Immature natural killer cell (primary cell): Measurements from ENCODE around the gene GLI3. TPM values are rescaled to one million over a fixed set of nuclear protein-coding genes. Genes with fewer than 3 reads are reported as not detected.
A peak's percentile ranks its signal among the peaks of the same experiment; 100 is the strongest.

Experiments used
- DNase-seq, 3 donors: peaks; one replicate each; pipeline ENCODE4 v3.0.0; 2022; ENCODE audit warnings: mixed read lengths in 1 of 3
- H3K27ac Mint-ChIP-seq, 6 donors: one replicate each; pipeline ENCODE4 v1.8.0; 2020; ENCODE audit warnings: mixed read lengths in 6 of 6, mild to moderate bottlenecking in 5 of 6, inconsistent platforms in 4 of 6, moderate library complexity in 3 of 6
- H3K27me3 Mint-ChIP-seq, 3 donors: one replicate each; pipeline ENCODE4 v1.8.0; 2020 to 2021; ENCODE audit warnings: low read depth in 3 of 3, mild to moderate bottlenecking in 3 of 3, mixed read lengths in 3 of 3, moderate library complexity in 3 of 3, inconsistent platforms in 1 of 3
- H3K36me3 Mint-ChIP-seq, 3 donors: one replicate each; pipeline ENCODE4 v1.8.0; 2020; ENCODE audit warnings: mixed read lengths in 3 of 3, inconsistent platforms in 2 of 3, mild to moderate bottlenecking in 2 of 3
- H3K4me1 Mint-ChIP-seq, 2 donors: one replicate each; pipeline ENCODE4 v1.8.0; 2020; ENCODE audit warnings: inconsistent platforms in 2 of 2, mild to moderate bottlenecking in 2 of 2, mixed read lengths in 2 of 2, moderate library complexity in 1 of 2
- H3K4me3 Mint-ChIP-seq, 5 donors: one replicate each; pipeline ENCODE4 v1.8.0; 2020; ENCODE audit warnings: mild to moderate bottlenecking in 5 of 5, mixed read lengths in 5 of 5, inconsistent platforms in 3 of 5, moderate library complexity in 3 of 5
- H3K9me3 Mint-ChIP-seq, 6 donors: one replicate each; pipeline ENCODE4 v1.8.0; 2020; ENCODE audit warnings: mild to moderate bottlenecking in 6 of 6, mixed read lengths in 6 of 6, inconsistent platforms in 4 of 6, moderate library complexity in 3 of 6
- polyA plus RNA-seq, 3 donors: library from polyadenylated mRNA; unstranded; fragments of 300-500 nt; fragmentation: Illumina TruSeq; gene quantifications; one replicate each; pipeline ENCODE4 v1.2.3, GENCODE V29; 2021

Gene GLI3
- polyA plus RNA-seq, 3 donors from 2014 or later = 0.63 to 1.6 TPM; not detected in 1

DNA sequence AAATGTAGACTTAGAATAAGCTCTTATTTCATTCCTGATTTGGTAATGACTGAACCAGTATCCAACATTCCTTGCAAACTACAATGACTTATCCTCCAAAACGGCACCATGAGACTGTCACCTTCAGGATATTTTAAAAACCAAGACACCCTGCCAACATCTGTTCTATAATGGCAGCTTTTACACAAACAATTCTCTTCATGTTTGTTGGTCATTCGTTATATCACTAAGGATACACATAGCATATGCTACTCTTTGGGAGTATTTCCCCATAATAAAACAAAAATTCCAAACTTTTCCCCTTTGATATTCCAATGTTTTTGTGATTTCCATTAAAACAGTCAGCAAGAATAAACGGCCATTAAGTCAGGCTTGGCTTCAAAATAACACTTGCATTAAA lies 215.4 kb downstream of the GLI3 start:
- no peak overlapping the region for H3K4me3 Mint-ChIP-seq
- no peaks in the 10 kb centered on the region for H3K9me3 Mint-ChIP-seq
- no peak overlapping the region for H3K27ac Mint-ChIP-seq

DNA sequence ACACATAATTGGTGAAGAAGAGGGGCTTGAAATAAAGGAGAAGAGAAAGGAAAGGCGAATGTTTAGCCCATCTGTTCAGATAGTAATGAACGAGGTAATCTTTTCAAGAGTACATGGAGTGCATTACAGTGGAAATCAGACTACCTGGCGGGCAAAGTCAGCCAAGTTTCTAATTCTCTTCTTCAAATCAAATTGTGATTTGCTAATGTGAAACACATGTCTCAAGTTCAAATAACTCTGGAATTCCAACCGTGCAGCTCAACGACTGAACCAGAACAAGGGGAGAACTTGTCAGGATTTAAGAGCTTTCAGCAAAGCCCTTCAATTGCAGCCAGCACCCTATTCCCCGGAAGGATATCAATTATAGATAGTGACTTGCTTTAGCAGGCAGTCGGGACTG lies 216.9 kb downstream of the GLI3 start:
- Mint-ChIP-seq H3K4me1 (peaks cover 0 to 14% of the 10 kb centered on the region in 2 donors), H3K4me3 (no peak overlapping the region), H3K27ac (no peak overlapping the region), H3K27me3 (peaks cover 0 to 2% (median 2%) of the 10 kb centered on the region in 3 donors), H3K36me3 (peaks cover 0 to 5% (median 0%) of the 10 kb centered on the region in 3 donors), H3K9me3 (peaks cover 0 to 1% (median 0%) of the 10 kb centered on the region in 6 donors)
- DNase-seq = no peak

More for the DNA sequence above, 215.4 kb downstream of the GLI3 start:
- Mint-ChIP-seq H3K27me3 (peaks cover 0 to 4% (median 2%) of the 10 kb centered on the region in 3 donors), H3K4me1 (peaks cover 0 to 13% of the 10 kb centered on the region in 2 donors), H3K36me3 (peaks cover 0 to 5% (median 0%) of the 10 kb centered on the region in 3 donors)
- no peak for DNase-seq

GRCh38 chr7:42017349-42017986 lies 219.5 kb downstream of the GLI3 start:
- H3K27ac Mint-ChIP-seq = peak overlapping the region in 2 of 6 donors; percentile 7 to 46
- no peak for DNase-seq
- peaks cover 0 to 5% (median 4%) of the 10 kb centered on the region in 3 donors for H3K36me3 Mint-ChIP-seq
- H3K4me1 Mint-ChIP-seq = peaks cover 0 to 20% of the 10 kb centered on the region in 2 donors
- H3K9me3 Mint-ChIP-seq = peaks cover 0 to 9% (median 4%) of the 10 kb centered on the region in 6 donors
- peaks cover 0 to 4% (median 2%) of the 10 kb centered on the region in 3 donors for H3K27me3 Mint-ChIP-seq
- H3K4me3 Mint-ChIP-seq = peak overlapping the region in 2 of 5 donors; percentile 12 to 22

DNA sequence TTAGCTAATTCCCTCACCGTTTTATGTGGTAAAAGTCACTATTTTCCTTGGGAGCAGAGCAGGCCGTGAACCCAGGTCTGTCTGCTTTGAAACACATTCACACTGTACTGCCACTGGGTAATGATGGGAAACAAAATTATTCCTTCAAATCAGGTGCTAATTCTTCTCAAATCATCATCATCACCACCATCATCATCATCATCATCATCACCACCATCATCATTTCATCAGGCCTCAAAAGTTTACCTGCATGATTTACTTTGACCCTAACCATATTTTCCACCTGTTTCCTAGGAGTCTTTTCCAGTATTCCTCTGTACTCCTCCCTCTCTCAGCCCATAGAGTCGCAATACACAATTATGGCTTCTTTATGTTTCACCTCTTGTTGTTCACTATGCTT lies 220.5 kb downstream of the GLI3 start:
- H3K4me1 Mint-ChIP-seq = peaks cover 0 to 20% of the 10 kb centered on the region in 2 donors
- no peak for DNase-seq
- H3K27me3 Mint-ChIP-seq = peaks cover 0 to 4% (median 1%) of the 10 kb centered on the region in 3 donors
- peaks cover 0 to 9% (median 4%) of the 10 kb centered on the region in 6 donors for H3K9me3 Mint-ChIP-seq
- no peak overlapping the region for H3K27ac Mint-ChIP-seq
- H3K4me3 Mint-ChIP-seq = no peak overlapping the region
- H3K36me3 Mint-ChIP-seq = peaks cover 0 to 5% (median 4%) of the 10 kb centered on the region in 3 donors

GRCh38 chr7:42014625-42015618 lies 222.1 kb downstream of the GLI3 start:
- peaks cover 0 to 5% (median 4%) of the 10 kb centered on the region in 3 donors for H3K36me3 Mint-ChIP-seq
- H3K4me1 Mint-ChIP-seq = peaks cover 0 to 20% of the 10 kb centered on the region in 2 donors
- H3K27me3 Mint-ChIP-seq = peaks cover 0 to 6% (median 0%) of the 10 kb centered on the region in 3 donors
- peak overlapping the region in 1 of 6 donors; percentile 51 for H3K27ac Mint-ChIP-seq
- peaks cover 0 to 9% (median 4%) of the 10 kb centered on the region in 6 donors for H3K9me3 Mint-ChIP-seq
- peak; percentile 28 to 51 (median 34) for DNase-seq
- no peak overlapping the region for H3K4me3 Mint-ChIP-seq

- Mint-ChIP-seq H3K27ac (no peak overlapping the region), H3K27me3 (peaks cover 0 to 4% (median 0%) of the 10 kb centered on the region in 3 donors), H3K4me1 (peaks cover 0 to 16% of the 10 kb centered on the region in 2 donors), H3K36me3 (peaks cover 0 to 5% (median 4%) of the 10 kb centered on the region in 3 donors), H3K4me3 (no peak overlapping the region), H3K9me3 (peaks cover 0 to 9% (median 4%) of the 10 kb centered on the region in 6 donors)
- DNase-seq = no peak
Measured at GRCh38 chr7:42012786-42013360, 224.1 kb downstream of the GLI3 start.

DNA sequence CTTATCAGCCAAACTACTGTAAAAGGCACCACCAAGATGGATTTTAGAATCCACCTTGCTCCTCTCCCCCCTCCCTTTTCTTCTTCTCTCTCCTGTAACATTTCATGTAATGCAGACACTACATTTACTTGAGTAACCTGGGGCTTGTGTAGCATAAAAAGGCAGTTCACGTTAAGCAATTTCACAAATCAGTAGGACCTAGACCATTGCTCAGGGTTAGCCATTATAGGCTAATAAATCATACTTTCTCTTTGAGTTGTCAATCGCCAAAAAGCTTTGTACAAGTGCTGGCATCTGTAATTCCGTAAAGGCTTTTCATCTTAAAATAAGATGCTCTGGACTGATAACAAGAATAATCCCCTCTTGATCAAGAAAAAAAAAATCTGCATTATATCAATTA lies 224.7 kb downstream of the GLI3 start:
- H3K4me3 Mint-ChIP-seq = no peak overlapping the region
- peaks cover 0 to 4% (median 0%) of the 10 kb centered on the region in 3 donors for H3K27me3 Mint-ChIP-seq
- H3K9me3 Mint-ChIP-seq = peaks cover 0 to 9% (median 4%) of the 10 kb centered on the region in 6 donors
- peaks cover 0 to 10% of the 10 kb centered on the region in 2 donors for H3K4me1 Mint-ChIP-seq
- no peak for DNase-seq
- H3K27ac Mint-ChIP-seq = no peak overlapping the region
- H3K36me3 Mint-ChIP-seq = peaks cover 0 to 5% (median 4%) of the 10 kb centered on the region in 3 donors

GRCh38 chr7:42011846-42012245 lies 225.2 kb downstream of the GLI3 start:
- Mint-ChIP-seq H3K9me3 (peaks cover 0 to 9% (median 4%) of the 10 kb centered on the region in 6 donors), H3K27me3 (peaks cover 0 to 4% (median 0%) of the 10 kb centered on the region in 3 donors), H3K4me1 (peaks cover 0 to 7% of the 10 kb centered on the region in 2 donors), H3K36me3 (peaks cover 0 to 5% (median 4%) of the 10 kb centered on the region in 3 donors), H3K4me3 (no peak overlapping the region), H3K27ac (no peak overlapping the region)
- no peak for DNase-seq

GRCh38 chr7:42010751-42011150 lies 226.3 kb downstream of the GLI3 start:
- Mint-ChIP-seq H3K4me1 (peaks cover 0 to 7% of the 10 kb centered on the region in 2 donors), H3K4me3 (no peak overlapping the region), H3K36me3 (peaks cover 0 to 4% (median 0%) of the 10 kb centered on the region in 3 donors), H3K27me3 (peaks cover 0 to 4% (median 0%) of the 10 kb centered on the region in 3 donors), H3K9me3 (peaks cover 0 to 9% (median 4%) of the 10 kb centered on the region in 6 donors), H3K27ac (no peak overlapping the region)
- DNase-seq = no peak

DNA sequence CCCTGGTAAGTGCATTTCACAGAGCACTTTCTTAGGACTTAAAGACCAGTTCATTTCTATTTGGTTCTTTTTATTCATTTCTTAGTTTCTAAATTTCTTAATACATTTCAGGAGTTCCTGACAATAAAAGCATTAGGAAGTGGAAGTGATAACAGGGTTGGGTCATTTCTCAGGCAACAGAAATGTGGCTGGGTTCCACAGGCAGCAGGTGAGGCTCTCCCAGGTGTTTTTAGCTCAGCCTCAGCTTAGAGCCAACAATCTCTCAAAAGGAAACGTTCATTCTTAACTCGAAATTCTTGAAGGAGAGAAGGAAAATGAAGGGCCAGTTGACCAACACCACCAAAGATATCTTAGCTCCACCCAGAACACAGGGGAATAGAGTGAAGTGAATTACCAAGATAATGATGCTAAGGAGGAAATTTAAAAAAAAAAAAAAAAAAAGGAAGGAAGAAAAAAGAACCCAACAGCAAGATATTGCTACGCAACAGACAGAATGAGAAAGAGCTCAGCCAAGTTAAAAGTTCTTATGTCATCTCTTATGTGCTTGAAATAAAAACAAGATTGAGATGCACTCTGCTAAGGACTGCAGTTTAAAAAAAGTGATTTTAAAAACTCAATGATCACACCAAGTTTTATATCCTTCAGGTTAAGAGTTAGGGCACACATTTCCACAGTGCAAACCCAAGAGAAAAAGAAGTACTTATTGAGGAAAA lies 230.1 kb downstream of the GLI3 start:
- Mint-ChIP-seq H3K9me3 (peaks cover 0 to 2% (median 0%) of the 10 kb centered on the region in 6 donors), H3K27ac (no peak overlapping the region), H3K4me1 (no peaks in the 10 kb centered on the region), H3K4me3 (no peak overlapping the region), H3K27me3 (peaks cover 0 to 2% (median 0%) of the 10 kb centered on the region in 3 donors), H3K36me3 (no peaks in the 10 kb centered on the region)
- no peak for DNase-seq

GRCh38 chr7:42002654-42003053 lies 234.4 kb downstream of the GLI3 start:
- Mint-ChIP-seq H3K27me3 (peaks cover 0 to 3% (median 2%) of the 10 kb centered on the region in 3 donors), H3K4me3 (no peak overlapping the region), H3K27ac (no peak overlapping the region), H3K9me3 (no peaks in the 10 kb centered on the region), H3K4me1 (no peaks in the 10 kb centered on the region), H3K36me3 (peaks cover 0 to 5% (median 0%) of the 10 kb centered on the region in 3 donors)
- no peak for DNase-seq

DNA sequence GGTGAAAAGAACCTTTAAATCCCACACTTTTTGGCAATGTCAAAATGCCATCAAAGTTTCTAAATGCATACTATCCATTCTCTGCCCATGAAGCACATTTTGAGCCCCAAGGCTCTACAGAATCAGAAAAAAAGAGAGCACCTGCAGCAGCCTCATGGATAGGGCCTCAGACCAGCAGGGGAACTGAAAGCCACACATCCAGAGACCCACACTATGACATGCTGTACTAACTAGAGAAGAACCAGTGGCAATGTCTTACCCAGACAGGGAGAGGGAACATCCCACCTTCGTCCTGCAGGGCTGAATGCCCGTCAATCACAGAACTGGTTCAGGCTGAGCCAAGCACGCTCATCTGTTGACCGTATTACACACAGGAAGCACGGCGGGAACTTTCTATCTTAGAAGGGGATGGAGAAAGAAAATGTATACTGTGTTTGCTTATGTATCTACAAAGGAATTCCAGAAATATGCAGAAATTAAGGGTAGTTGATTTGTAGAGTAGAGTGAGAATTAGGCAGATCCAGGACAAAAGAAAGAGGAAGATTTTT lies 237.2 kb downstream of the GLI3 start:
- no peak overlapping the region for H3K4me3 Mint-ChIP-seq
- peaks cover 0 to 3% (median 2%) of the 10 kb centered on the region in 3 donors for H3K27me3 Mint-ChIP-seq
- H3K4me1 Mint-ChIP-seq = peaks cover 0 to 3% of the 10 kb centered on the region in 2 donors
- peaks cover 0 to 2% (median 0%) of the 10 kb centered on the region in 6 donors for H3K9me3 Mint-ChIP-seq
- no peak for DNase-seq
- peaks cover 0 to 5% (median 0%) of the 10 kb centered on the region in 3 donors for H3K36me3 Mint-ChIP-seq
- no peak overlapping the region for H3K27ac Mint-ChIP-seq
